Neuronal stem cell (in vitro differentiated cells): ENCODE measurements around the gene CXXC5.

ENCODE experiments used
- DNase-seq: peaks from one replicate; pipeline ENCODE4 v3.0.0-alpha.2; 2013; ENCODE audit warnings: low spot score
- H2AFZ ChIP-seq: one replicate; pipeline ENCODE4 v1.6.1; 2013; ENCODE audit warnings: mild to moderate bottlenecking, low read length, inconsistent platforms
- H2AK5ac ChIP-seq: 2 replicates; pipeline ENCODE4 v1.6.1; 2013; ENCODE audit warnings: low read depth, mild to moderate bottlenecking, inconsistent platforms, low read length, moderate library complexity, mixed read lengths
- H2BK120ac ChIP-seq: 2 replicates; pipeline ENCODE4 v1.6.1; 2013; ENCODE audit warnings: low read depth, mild to moderate bottlenecking, inconsistent platforms, low read length, moderate library complexity, mixed read lengths
- H2BK12ac ChIP-seq: one replicate; pipeline ENCODE4 v1.6.1; 2013; ENCODE audit warnings: low read length, inconsistent platforms
- H2BK15ac ChIP-seq: 2 replicates; pipeline ENCODE4 v1.6.1; 2013; ENCODE audit warnings: mild to moderate bottlenecking, low read length, inconsistent platforms, mixed read lengths
- H2BK5ac ChIP-seq: one replicate; pipeline ENCODE4 v1.6.1; 2013; ENCODE audit warnings: inconsistent platforms, mild to moderate bottlenecking, low read length, moderate library complexity
- H3K14ac ChIP-seq: one replicate; pipeline ENCODE4 v1.6.1; 2013; ENCODE audit warnings: low read length, inconsistent platforms
- H3K18ac ChIP-seq: 2 replicates; pipeline ENCODE4 v1.6.1; 2013; ENCODE audit warnings: low read length, inconsistent platforms
- H3K23ac ChIP-seq: 2 replicates; pipeline ENCODE4 v1.6.1; 2013; ENCODE audit warnings: low read depth, mild to moderate bottlenecking, mixed read lengths, low read length, inconsistent platforms; ENCODE audit not compliant: poor library complexity
- H3K27ac ChIP-seq: replicated peaks from 3 replicates; pipeline ENCODE4 v1.5.1; 2013; ENCODE audit warnings: low read length, inconsistent platforms
- H3K27me3 ChIP-seq, 3 experiments: 2 replicates each; pipeline ENCODE4 v1.6.1; 2013; ENCODE audit warnings: low read length in 3 of 3, mild to moderate bottlenecking in 2 of 3, inconsistent platforms in 1 of 3, low read depth in 1 of 3, mixed read lengths in 1 of 3, moderate library complexity in 1 of 3; ENCODE audit not compliant: control insufficient read depth in 3 of 3, insufficient read depth in 3 of 3
- H3K36me3 ChIP-seq, 2 donors: replicated peaks in 1 of 2; 2 replicates each; pipeline ENCODE4 v1.6.1; 2013; ENCODE audit warnings: low read length in 2 of 2; ENCODE audit not compliant: control insufficient read depth in 2 of 2, insufficient read depth in 2 of 2
- H3K4ac ChIP-seq: 2 replicates; pipeline ENCODE4 v1.6.1; 2013; ENCODE audit warnings: inconsistent platforms, mild to moderate bottlenecking, low read length, moderate library complexity
- H3K4me1 ChIP-seq, 2 donors: 1 replicate in 1 of 2; 2 replicates in 1 of 2; pipeline ENCODE4 v1.6.1; 2013; ENCODE audit warnings: low read length in 2 of 2, low read depth in 1 of 2; ENCODE audit not compliant: control insufficient read depth in 2 of 2, insufficient read depth in 1 of 2
- H3K4me2 ChIP-seq: one replicate; pipeline ENCODE4 v1.6.1; 2013; ENCODE audit warnings: mild to moderate bottlenecking, low read length, inconsistent platforms; ENCODE audit not compliant: insufficient read depth, poor library complexity, severe bottlenecking
- H3K4me3 ChIP-seq, 2 donors: 2 replicates each; pipeline ENCODE4 v1.5.1; 2013; ENCODE audit warnings: low read length in 2 of 2, mild to moderate bottlenecking in 2 of 2, inconsistent platforms in 1 of 2, moderate library complexity in 1 of 2
- H3K79me1 ChIP-seq: one replicate; pipeline ENCODE4 v1.6.1; 2013; ENCODE audit warnings: low read depth, mild to moderate bottlenecking, inconsistent platforms, low read length, moderate library complexity
- H3K9ac ChIP-seq: one replicate; pipeline ENCODE4 v1.6.1; 2013; ENCODE audit warnings: mild to moderate bottlenecking, low read depth, low read length, inconsistent platforms; ENCODE audit not compliant: poor library complexity
- H3K9me3 ChIP-seq, 2 donors: replicated peaks in 1 of 2; 2 replicates each; pipeline versions ENCODE3 to v1.6.1; 2013; ENCODE audit warnings: low read length in 2 of 2, mild to moderate bottlenecking in 2 of 2, inconsistent platforms in 1 of 2, low read depth in 1 of 2, mixed read lengths in 1 of 2, moderate library complexity in 1 of 2; ENCODE audit not compliant: control insufficient read depth in 2 of 2, insufficient read depth in 1 of 2
- H4K8ac ChIP-seq: one replicate; pipeline ENCODE4 v1.6.1; 2013; ENCODE audit warnings: low read depth, mild to moderate bottlenecking, inconsistent platforms, low read length, moderate library complexity
- H4K91ac ChIP-seq: one replicate; pipeline ENCODE4 v1.6.1; 2013; ENCODE audit warnings: low read length, low read depth, mild to moderate bottlenecking, inconsistent platforms; ENCODE audit not compliant: poor library complexity
- WGBS, 2 donors: extraction: QIAGEN DNeasy Blood & Tissue Kit; methylation state at CpG; one replicate each; pipeline ENCODE4 v1.1.7; 2013; ENCODE audit warnings: missing lambda C conversion rate in 2 of 2, mixed read lengths in 1 of 2; ENCODE audit not compliant: insufficient read length in 2 of 2, insufficient replicate concordance in 1 of 2; ENCODE audit errors: extremely low coverage in 2 of 2; 5-methylcytosine and 5-hydroxymethylcytosine counted together

Gene CXXC5

DNA sequence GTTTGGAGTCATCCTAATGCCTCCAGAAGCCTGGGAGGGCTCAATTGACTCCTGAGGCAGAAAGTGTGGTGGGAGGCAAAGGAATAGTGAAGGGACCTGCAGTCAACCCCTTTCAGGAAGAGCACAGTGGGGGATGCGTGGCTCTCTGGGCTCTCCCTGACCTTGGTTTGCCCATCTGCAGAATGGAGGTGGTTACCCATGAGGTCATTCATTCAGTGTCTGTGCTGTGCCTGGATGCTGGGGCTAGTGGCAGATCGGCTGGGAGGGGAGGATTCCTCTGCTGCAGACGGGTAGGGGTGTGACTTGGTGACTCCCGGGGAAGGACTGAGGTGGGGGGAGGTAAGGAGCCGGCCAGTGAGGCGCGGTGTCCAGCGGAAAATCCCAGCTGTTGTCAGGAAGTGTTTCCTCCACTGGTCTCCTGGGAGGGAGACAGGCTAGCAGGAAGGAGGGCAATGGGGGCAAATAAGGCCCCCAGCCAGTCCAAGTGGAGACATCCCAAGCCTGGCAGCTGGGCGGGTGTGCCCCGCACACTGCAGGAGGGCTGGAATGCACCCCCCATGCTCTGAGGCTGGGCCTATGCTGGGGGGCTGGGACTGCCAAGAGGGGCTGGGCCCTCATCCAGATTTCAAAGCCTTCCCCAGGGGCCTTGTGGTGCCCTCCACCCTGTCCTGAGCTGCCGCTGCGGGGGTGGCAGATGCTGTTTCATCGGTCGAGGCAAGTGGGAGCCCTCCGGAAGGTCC lies 10.9 kb downstream of the CXXC5 start:
- peak overlapping the region; percentile 60 for H3K27ac ChIP-seq
- H3K4ac ChIP-seq, result no peak overlapping the region
- peak overlapping the region; percentile 99 for H2AK5ac ChIP-seq
- no peak overlapping the region for H3K14ac ChIP-seq
- peak overlapping the region; percentile 78 for H3K18ac ChIP-seq
- H4K8ac ChIP-seq, result no peak overlapping the region
- peak overlapping the region; percentile 79 for H3K9ac ChIP-seq
- peak overlapping the region; percentile 12 for H3K23ac ChIP-seq
- H2AFZ ChIP-seq, result no peak overlapping the region
- no CpG with 5 or more reads among the region's 15 CpGs for WGBS, 2 donors
- H2BK5ac ChIP-seq, result no peak overlapping the region
- H2BK15ac ChIP-seq, result peak overlapping the region; percentile 100
- H3K4me3 ChIP-seq, result no peak overlapping the region
- H4K91ac ChIP-seq, result peak overlapping the region; percentile 47
- no peaks in the 10 kb centered on the region for H3K9me3 ChIP-seq
- H2BK12ac ChIP-seq, result peak overlapping the region; percentile 59
- H3K36me3 ChIP-seq, result peaks cover 2 to 25% of the 10 kb centered on the region in 2 donors
- H2BK120ac ChIP-seq, result no peak overlapping the region
- DNase-seq, result no peak
- H3K4me1 ChIP-seq, result peaks cover 47 to 50% of the 10 kb centered on the region in 2 donors
- H3K79me1 ChIP-seq, result peaks cover 16% of the 10 kb centered on the region
- no peaks in the 10 kb centered on the region for H3K27me3 ChIP-seq
- H3K4me2 ChIP-seq, result peak overlapping the region; percentile 29

DNA sequence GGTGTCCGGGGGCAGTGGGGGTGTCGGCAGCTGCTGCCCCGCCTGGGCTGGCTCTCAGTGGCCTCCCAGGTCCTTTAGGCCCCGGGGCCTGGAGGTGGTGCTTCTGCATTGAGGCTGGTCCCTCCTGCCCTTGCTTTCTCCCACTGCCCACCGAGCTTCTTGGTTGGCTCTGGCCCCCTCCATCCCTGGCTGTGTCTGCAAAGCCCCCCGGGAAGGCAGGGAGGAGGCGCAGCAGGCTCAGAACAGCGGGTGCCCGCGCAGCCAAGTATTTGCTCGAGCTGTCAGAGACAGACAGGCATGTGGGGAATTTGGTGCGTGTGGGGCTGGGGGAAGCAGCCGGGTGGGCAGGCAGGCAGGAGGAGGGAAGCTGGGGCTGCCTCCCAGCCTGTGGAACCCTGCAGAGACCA lies 11.5 kb downstream of the CXXC5 start:
- no CpG with 5 or more reads among the region's 13 CpGs for WGBS, 2 donors
- H2BK15ac ChIP-seq, result peak overlapping the region; percentile 100
- peak overlapping the region; percentile 53 for H3K4ac ChIP-seq
- H3K27me3 ChIP-seq, result no peaks in the 10 kb centered on the region
- peak overlapping the region; percentile 29 for H3K4me2 ChIP-seq
- no peak overlapping the region for H2AFZ ChIP-seq
- H2BK120ac ChIP-seq, result peak overlapping the region; percentile 97
- H3K4me3 ChIP-seq, result no peak overlapping the region
- peaks cover 12% of the 10 kb centered on the region for H3K79me1 ChIP-seq
- H2BK12ac ChIP-seq, result no peak overlapping the region
- H2BK5ac ChIP-seq, result peak overlapping the region; percentile 79
- H3K18ac ChIP-seq, result peak overlapping the region; percentile 78
- peak overlapping the region; percentile 60 for H3K27ac ChIP-seq
- no peak overlapping the region for H4K8ac ChIP-seq
- H3K14ac ChIP-seq, result peak overlapping the region; percentile 44
- peaks cover 2 to 26% of the 10 kb centered on the region in 2 donors for H3K36me3 ChIP-seq
- no peak overlapping the region for H3K23ac ChIP-seq
- H2AK5ac ChIP-seq, result peak overlapping the region; percentile 99
- no peaks in the 10 kb centered on the region for H3K9me3 ChIP-seq
- H3K4me1 ChIP-seq, result peaks cover 41 to 44% of the 10 kb centered on the region in 2 donors
- peak overlapping the region; percentile 56 for H4K91ac ChIP-seq
- peak overlapping the region; percentile 79 for H3K9ac ChIP-seq
- DNase-seq, result no peak

DNA sequence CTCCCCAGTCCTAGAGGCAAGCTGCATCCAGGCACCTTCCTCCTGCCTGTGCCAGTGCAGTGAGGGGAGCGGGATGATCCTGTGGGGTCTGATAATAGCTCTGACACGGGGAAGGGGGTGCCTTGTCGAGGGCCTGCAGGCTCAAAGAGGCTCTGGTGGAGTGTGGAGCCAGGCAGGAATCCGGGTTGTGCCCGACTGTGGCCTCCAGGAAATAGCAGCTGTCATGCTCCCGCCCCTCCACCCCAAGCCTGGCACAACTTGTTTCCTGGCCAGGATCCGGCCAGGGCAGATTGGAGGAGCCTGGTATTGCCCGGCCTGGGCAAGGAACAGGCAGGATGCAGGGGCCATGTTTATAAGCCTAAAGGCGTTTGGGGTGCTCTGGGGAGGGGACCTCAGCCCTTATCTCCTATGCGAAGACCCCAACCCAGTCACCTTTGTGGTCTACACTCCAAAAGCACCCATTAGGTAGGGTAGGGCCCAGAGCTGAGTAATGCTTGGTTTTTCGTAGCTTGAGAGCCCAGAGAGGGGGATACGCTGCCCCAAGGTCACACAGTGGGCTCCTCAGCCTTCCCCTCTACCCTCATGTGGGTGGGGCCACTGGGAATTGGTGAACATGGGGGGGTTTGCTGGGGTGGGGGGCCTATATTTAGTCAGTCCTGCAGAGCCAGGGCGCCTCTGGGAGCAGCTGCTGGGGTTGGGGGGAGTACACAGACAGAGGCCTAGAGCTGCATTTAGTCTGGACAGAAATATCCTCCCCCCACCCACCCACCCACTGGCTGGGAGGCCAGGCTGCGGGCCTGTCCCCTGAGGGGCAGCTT lies 12.2 kb downstream of the CXXC5 start:
- Histone ChIP-seq H2BK5ac (peak overlapping the region; percentile 79), H4K8ac (no peak overlapping the region), H3K4me2 (no peak overlapping the region), H3K27me3 (no peaks in the 10 kb centered on the region), H2AK5ac (peak overlapping the region; percentile 99), H3K14ac (peak overlapping the region; percentile 44), H3K9ac (peak overlapping the region; percentile 67), H3K4me1 (peaks cover 35 to 38% of the 10 kb centered on the region in 2 donors), H2AFZ (no peak overlapping the region), H2BK120ac (peak overlapping the region; percentile 97), H3K4me3 (no peak overlapping the region), H3K23ac (peak overlapping the region; percentile 46), H3K36me3 (peaks cover 2 to 28% of the 10 kb centered on the region in 2 donors), H3K18ac (peak overlapping the region; percentile 96), H3K27ac (peak overlapping the region; percentile 60), H4K91ac (peak overlapping the region; percentile 83), H2BK15ac (peak overlapping the region; percentile 100), H3K9me3 (no peaks in the 10 kb centered on the region), H3K4ac (peak overlapping the region; percentile 53), H3K79me1 (peaks cover 15% of the 10 kb centered on the region), H2BK12ac (peak overlapping the region; percentile 85)
- DNase-seq, result no peak
- no CpG with 5 or more reads among the region's 14 CpGs for WGBS, 2 donors
